Erythroblast (primary cell): ENCODE results near the gene CDADC1.

Experiments
- GATA1 ChIP-seq: IDR thresholded peaks from 2 replicates; pipeline ENCODE4 v1.6.1; 2011; ENCODE audit warnings: low read depth, mild to moderate bottlenecking, control low read depth, low read length, moderate library complexity
- POLR2A ChIP-seq: IDR thresholded peaks from 2 replicates; pipeline ENCODE4 v1.6.1; 2011; ENCODE audit warnings: mild to moderate bottlenecking, low read length

DNA sequence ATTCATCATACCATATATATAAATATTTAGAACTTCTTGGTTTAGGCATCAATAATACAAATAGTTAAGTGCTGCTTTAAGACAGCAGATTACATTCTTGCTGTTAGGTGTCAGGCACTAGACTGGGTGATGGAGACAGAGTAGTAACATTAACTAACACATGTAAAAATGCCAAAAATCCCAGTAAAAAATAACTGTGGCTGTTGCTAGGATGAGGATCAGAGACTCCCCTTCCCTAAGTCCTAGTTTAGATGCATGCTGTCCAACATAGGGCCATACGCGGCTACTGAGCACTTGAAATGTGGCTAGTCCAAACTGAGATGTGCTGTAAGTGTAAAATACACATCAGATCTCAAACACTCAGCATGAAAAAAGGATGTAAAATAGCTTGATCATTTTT is 94.7 kb downstream of the CDADC1 start:
- no peak for TF ChIP-seq POLR2A
- no peak for TF ChIP-seq GATA1
